HG03025 (cell line): Measurements from ENCODE around the gene GLI1.
"Not testable (repeated sequence)": the region's sequence is repeated elsewhere in the genome, so short reads cannot be mapped to it uniquely, and the experiment has no call there.

Source experiments
- ATAC-seq: cut with Tn5 transposase; IDR thresholded peaks from one replicate; pipeline ENCODE4 v1.9.1; 2021; ENCODE audit warnings: mild to moderate bottlenecking, moderate library complexity; ENCODE audit not compliant: unreplicated experiment, low FRiP score

Gene GLI1

GRCh38 chr12:57515934-57516541 lies 56.5 kb downstream of the GLI1 start:
- no peak for ATAC-seq

GRCh38 chr12:57516617-57517153 lies 57.1 kb downstream of the GLI1 start:
- ATAC-seq = no peak

- ATAC-seq = no peak
These were observed 57.6 kb downstream of the GLI1 start for GRCh38 chr12:57517187-57517586.

GRCh38 chr12:57517718-57518117 lies 58.1 kb downstream of the GLI1 start:
- not testable (repeated sequence) for ATAC-seq

GRCh38 chr12:57518176-57518919 lies 58.8 kb downstream of the GLI1 start:
- ATAC-seq = no peak

- ATAC-seq = no peak
These were observed 59.6 kb downstream of the GLI1 start for GRCh38 chr12:57518920-57519795.

- no peak for ATAC-seq
These were observed 60.1 kb downstream of the GLI1 start for GRCh38 chr12:57519796-57520052.

- peak; percentile 66 for ATAC-seq
These were observed 60.7 kb downstream of the GLI1 start, which contains the start of gene DDIT3 for GRCh38 chr12:57520053-57520818. DDIT3 (minus strand) TSS chr12:57520514; CDS start chr12:57517406, 3,108 bp downstream.

- ATAC-seq = no peak
These were observed 62.0 kb downstream of the GLI1 start for GRCh38 chr12:57521525-57522010.
